Dedifferentiated amniotic fluid mesenchymal stem cell (primary cell): ENCODE results near the gene PARN.
A peak's percentile ranks its signal among the peaks of the same experiment; 100 is the strongest.
"Not testable (repeated sequence)": the region's sequence is repeated elsewhere in the genome, so short reads cannot be mapped to it uniquely, and the experiment has no call there.

Source experiments
- DNase-seq: peaks from one replicate; pipeline ENCODE4 v3.0.0-alpha.2; 2016; ENCODE audit errors: extremely low spot score

The PARN gene

DNA sequence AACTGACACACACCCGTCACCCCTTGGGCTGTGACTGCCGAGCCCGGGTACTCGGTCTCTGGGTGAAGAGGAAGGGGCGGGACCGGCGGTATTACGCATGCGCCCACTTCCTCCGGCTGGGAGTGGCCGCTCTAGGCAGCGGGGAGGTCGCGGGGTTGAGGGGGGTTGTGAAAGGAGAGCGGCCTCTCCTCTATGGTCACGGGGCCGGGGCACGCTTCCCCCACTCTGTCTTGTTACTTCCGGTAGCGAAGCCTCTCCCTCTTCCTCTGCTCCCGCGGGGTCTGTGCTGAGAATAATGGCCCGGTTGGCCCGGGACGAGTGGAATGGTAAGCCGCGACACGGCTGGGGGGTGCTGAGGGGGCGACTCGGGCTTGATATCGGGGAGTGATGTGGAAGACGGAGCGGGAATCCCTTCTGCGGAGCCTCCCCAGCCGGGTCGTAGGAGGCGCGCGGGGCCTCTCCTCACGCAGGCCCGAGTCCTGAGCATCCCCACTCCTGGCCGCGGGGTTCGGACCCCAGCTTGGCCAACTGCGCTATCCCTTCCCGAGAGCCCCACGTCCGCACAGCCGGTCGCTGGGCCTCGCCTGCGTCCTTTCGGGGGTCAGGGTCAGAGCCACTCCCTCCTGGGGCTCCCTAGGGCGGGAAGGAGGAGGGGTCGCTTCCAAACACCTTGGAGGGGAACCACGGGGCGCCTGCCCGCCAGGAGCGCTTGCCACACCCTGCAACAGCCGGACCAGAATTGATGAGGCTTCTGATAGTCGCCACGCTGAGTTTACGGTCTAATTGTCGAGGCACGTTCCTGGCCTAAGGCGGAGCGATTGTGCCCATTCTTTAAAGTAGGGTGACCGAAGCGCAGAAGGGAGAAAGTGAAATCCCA lies 2.9 kb upstream of the PARN start, which contains the start of gene BFAR:
Gene BFAR (plus strand): TSS at position 259 of the 877 bp plus-strand sequence. CDS start 11,396 bp downstream, outside the sequence.
- DNase-seq, result peak; percentile 90

DNA sequence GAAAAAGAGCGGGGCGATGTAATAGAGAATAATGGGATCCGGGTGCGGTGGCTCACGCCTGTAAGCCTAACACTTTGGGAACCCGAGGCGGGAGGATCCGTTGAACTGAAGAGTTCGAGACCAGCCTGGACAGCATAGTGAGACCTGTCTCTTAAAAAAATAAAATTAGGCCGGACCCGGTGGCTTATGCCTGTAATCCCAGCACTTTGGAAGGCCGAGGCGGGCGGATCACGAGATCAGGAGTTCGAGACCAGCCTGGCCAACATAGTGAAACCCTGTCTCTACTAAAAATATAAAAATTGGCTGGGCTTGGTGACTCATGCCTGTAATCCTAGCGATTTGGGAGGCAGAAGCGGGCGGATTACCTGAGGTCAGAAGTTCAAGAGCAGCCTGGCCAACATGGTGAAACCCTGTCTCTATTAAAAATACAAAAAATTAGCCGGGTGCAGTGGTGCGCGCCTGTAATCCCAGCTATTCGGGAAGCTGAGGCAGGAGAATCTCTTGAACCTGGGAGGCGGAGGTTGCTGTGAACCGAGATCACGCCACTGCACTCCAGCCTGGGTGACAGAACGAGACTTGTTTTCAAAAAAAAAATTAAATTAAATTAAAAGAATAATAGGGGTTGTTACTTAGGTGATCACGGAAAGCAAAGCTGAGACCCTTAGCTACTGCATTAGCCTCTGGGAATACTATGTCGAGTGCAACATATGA lies 715 bp upstream of the PARN start:
- DNase-seq, result not testable (repeated sequence)

DNA sequence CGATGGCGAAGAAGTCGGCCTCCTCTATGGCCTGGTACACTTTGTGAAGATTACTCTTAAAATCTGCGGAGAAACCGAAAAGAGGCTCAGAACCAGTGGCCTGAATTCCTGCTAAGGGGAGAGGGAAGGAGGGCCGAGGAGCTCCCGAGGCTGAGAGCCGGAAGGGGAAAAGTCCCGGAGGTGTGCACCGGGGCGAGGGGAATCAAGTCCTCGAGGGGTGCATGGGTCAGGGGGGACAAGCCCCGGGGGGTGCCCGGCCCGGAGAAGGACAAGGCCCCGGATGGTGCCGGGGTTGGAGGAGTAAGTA lies 495 bp downstream of the PARN start:
- no peak for DNase-seq

GRCh38 chr16:14628806-14629611 lies 1.1 kb downstream of the PARN start:
- no peak for DNase-seq

DNA sequence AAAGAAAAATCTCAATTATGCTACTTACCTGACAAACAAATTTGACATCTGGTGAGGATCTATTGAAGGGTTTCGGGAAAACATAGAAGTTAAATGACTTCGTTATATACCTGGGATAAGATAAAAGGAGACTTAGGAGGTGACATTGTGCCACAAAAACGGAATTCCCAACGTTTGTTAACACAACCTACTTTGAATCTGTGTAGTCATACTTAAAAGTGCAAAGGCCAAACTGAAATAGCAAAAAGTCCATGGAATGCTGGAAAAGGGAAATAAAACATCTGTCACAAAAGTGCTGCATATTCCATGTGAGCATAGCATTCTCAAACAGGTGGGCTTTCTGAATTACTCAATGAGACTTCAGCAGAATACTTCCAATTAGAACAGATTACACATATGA lies 3.0 kb downstream of the PARN start:
- DNase-seq, result no peak

DNA sequence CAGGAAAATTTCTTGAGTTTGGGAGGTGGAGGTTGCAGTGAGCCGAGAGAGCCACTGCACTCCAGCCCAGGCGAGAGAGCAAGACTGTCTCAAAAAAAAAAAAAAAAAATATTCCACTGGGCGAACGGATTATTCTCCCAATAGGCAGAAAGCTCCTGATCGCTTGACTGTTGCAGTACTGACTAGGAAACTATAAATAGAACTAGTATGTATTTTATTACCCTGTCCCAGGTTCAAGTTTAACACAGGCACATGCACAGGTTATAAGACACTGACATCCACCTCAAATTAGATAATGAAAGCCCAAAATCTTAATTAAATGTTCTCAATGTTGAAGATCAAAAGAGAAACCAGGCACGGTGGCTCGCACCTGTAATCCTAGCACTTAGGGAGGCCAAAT lies 11.5 kb downstream of the PARN start:
- no peak for DNase-seq

- no peak for DNase-seq
Measured at GRCh38 chr16:14616280-14616679, 13.8 kb downstream of the PARN start.

DNA sequence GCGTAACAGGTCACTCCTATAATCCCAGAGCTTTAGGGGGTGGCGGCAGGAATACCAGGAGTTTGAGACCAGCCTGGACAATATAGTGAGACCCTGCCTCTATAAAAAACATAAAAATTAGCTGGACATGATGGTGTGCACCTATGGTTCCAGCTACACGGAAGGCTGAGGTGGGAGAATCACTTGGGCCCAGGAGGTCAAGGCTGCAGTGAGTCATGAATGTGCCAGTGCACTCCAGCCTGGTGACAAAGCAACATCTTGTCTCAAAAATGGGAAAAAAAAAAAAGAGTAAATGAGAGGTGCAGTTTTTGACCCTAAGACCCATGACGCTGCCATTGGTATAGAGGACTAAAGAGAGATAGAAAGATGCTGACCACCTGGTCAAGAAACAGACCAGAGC lies 16.1 kb downstream of the PARN start:
- DNase-seq, result no peak

- no peak for DNase-seq
Measured at GRCh38 chr16:14611660-14612059, 18.4 kb downstream of the PARN start.

DNA sequence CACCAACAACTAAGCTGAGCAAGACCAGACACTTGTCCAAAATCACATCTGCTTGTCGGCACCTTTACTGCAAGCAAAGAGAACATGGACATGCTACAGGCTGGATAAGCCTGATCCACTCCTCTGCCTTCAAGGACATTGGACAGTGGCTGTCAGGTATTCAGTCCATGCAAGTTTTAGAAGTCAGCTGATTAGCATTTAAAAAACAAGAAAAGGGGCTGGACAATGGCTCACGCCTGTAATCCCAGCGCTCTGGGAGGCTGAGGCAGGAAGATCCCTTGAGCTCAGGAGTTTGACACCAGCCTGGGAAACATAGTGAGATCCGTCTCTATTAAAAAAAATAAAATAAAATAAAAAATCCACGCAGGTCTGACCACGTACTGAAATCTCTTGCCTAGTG lies 20.3 kb downstream of the PARN start:
- DNase-seq, result no peak

- DNase-seq, result no peak
Measured at GRCh38 chr16:14608604-14609003, 21.5 kb downstream of the PARN start.

DNA sequence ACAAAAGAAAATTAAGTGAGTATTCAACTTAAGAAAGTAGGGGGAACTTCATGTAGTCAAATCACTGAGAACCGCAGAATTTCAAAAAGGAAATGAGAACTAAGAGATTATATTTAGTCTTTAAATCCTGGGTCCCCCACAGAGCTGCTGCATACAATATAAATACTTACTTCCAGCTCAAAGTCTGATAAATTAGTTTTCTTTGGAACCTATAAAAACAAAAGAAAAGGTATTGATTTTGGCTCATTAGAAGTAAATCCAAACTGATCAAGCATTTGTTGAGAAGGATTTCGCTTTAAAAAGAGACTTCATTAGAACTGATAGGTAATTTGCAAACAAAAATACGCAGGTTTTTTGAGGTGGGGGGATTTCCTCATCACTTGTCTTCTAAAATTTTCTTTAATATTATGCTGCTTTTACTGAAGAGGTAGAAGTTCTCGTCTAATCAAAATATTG lies 21.9 kb downstream of the PARN start:
- no peak for DNase-seq

DNA sequence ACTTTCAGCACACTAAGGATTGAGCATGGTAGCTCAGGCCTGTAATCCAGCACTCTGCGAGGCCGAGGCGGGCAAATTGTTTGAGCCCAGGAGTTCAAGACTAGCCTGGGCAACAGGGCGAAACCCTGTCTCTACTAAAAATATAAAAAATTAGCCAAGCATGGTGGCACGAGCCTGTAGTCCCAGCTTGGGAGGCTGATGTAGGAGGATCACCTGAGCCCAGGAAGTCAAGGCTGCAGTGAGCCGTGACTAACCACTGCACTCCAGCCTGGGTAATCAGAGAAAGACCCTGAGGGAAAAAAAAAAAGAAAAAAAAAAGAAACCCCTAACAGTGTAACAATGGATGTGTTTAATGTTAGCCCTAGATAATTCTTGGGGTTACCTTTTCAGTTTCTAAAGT lies 24.0 kb downstream of the PARN start:
- DNase-seq, result no peak

- DNase-seq, result no peak
Measured at GRCh38 chr16:14602443-14602963, 27.6 kb downstream of the PARN start.

- peak; percentile 40 for DNase-seq
Measured at GRCh38 chr16:14600164-14600563, 29.9 kb downstream of the PARN start.

- DNase-seq, result no peak
Measured at GRCh38 chr16:14586637-14587305, 43.3 kb downstream of the PARN start.

DNA sequence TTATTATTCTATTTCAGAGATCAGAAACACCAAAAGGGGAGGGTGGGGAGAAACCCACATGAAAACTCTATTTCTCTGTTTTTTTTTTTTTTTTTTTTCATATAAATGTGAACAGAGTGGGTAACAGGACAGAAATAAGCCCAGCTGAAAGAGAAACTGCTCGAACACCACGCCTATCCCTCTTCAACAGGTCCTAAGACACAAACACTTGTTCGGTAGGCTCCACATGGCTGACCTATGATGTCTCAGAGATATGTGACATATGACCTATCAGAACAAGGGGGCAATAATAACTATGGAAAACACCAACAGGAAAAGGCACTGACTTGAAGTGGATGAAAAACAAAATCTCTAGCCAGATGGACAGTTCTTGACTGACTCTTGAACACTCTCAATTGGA lies 44.8 kb downstream of the PARN start:
- no peak for DNase-seq

GRCh38 chr16:14580926-14581325 lies 49.1 kb downstream of the PARN start:
- DNase-seq, result not testable (repeated sequence)

GRCh38 chr16:14579266-14579665 lies 50.8 kb downstream of the PARN start:
- no peak for DNase-seq

DNA sequence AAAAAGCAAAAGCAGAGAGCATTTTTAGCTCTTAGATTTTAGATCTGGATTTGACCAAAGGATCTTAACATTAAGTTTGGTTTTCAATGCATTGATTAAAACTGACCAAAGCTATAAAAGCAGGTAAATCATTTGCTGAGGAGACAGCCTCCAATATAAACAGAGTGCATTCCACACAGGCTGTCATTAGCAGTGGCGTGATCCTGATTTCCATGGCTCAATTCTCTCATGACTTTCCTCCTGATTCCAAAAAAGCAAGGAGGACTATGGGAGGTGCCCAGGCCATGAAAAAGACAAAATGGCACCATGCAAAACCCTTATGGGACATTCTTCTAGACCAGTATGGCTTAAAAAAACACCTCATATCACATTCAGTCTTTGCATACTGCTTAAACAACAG lies 53.5 kb downstream of the PARN start:
- DNase-seq, result no peak

DNA sequence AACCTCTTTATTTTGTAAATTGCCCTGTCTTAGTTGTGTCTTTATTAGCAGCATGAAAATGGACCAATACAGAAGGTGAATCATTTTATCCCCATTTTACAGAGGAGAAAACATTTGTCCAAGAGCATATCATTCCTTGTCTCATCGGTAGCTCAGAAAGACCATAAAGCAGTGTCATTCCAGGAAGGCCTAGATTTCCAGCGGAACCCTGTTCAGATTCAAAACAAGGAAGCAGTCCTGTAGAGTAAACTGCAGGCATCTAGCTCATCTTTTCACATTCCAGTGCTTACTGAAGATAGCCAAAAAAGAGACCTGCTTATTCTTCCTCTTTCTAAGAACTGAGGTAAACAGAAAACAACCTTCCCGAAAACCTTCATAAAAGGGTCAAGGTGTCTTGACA lies 54.0 kb downstream of the PARN start:
- no peak for DNase-seq
